WTC11 (cell line): ENCODE measurements around the gene NES. TPM values are rescaled to one million over a fixed set of nuclear protein-coding genes. Genes with fewer than 3 reads are reported as not detected.
A peak's percentile ranks its signal among the peaks of the same experiment; 100 is the strongest.

Source experiments
- ATAC-seq: fragments of 200-7000 bp; cut with Tn5 transposase; 2 replicates; pipeline ENCODE4 v1.10.0; 2021; ENCODE audit warnings: mild to moderate bottlenecking, moderate library complexity
- CTCF ChIA-PET: fragments of 300-600 bp; sonication (Branson Sonifier 250); formaldehyde crosslinking; loops from one replicate; lab custom pipeline; 2021; ENCODE audit warnings: antibody characterized with exemption; lab: Charles Lee
- POLR2A ChIA-PET: fragments of 350-600 bp; sonication (Branson Sonifier 250); formaldehyde crosslinking; loops from one replicate; lab custom pipeline; 2021; ENCODE audit warnings: antibody characterized with exemption; lab: Charles Lee
- DNase-seq: peaks from one replicate; pipeline ENCODE4 v3.0.0; 2021; ENCODE audit warnings: low spot score
- H3K27ac Mint-ChIP-seq: 2 replicates; pipeline ENCODE4 v1.8.0; 2021; ENCODE audit warnings: mixed read lengths
- H3K27me3 Mint-ChIP-seq: 2 replicates; pipeline ENCODE4 v1.8.0; 2021; ENCODE audit warnings: low read depth, mild to moderate bottlenecking, moderate library complexity, mixed read lengths
- H3K36me3 Mint-ChIP-seq: 2 replicates; pipeline ENCODE4 v1.8.0; 2021; ENCODE audit warnings: mixed read lengths
- H3K4me1 Mint-ChIP-seq: 2 replicates; pipeline ENCODE4 v1.8.0; 2022; ENCODE audit warnings: mixed read lengths
- H3K4me3 Mint-ChIP-seq: 2 replicates; pipeline ENCODE4 v1.8.0; 2021; ENCODE audit warnings: mild to moderate bottlenecking, moderate library complexity, mixed read lengths
- H3K9me3 Mint-ChIP-seq: 2 replicates; pipeline ENCODE4 v1.8.0; 2021; ENCODE audit warnings: mixed read lengths
- CREB1 ChIP-seq: sonication (generic); formaldehyde crosslinking; IDR thresholded peaks from 2 replicates; pipeline ENCODE4 v1.8.0; 2023; ENCODE audit warnings: mild to moderate bottlenecking, missing genetic modification reagents
- ELF4 ChIP-seq: sonication (generic); formaldehyde crosslinking; IDR thresholded peaks from 2 replicates; pipeline ENCODE4 v1.8.1; 2022; ENCODE audit warnings: low read depth, mild to moderate bottlenecking, moderate library complexity, missing genetic modification reagents
- ESRRA ChIP-seq: sonication (generic); formaldehyde crosslinking; IDR thresholded peaks from 2 replicates; pipeline ENCODE4 v1.8.1; 2022; ENCODE audit warnings: mild to moderate bottlenecking, missing genetic modification reagents, borderline replicate concordance
- ETV6 ChIP-seq: sonication (generic); formaldehyde crosslinking; IDR thresholded peaks from 2 replicates; pipeline ENCODE4 v1.8.1; 2022; ENCODE audit warnings: mild to moderate bottlenecking, missing genetic modification reagents
- MYBL2 ChIP-seq: sonication (generic); formaldehyde crosslinking; IDR thresholded peaks from 2 replicates; pipeline ENCODE4 v1.8.1; 2023; ENCODE audit warnings: mild to moderate bottlenecking, moderate library complexity, missing genetic modification reagents
- OVOL2 ChIP-seq: fragments of 250-450 bp; sonication (Bioruptor Pico); IDR thresholded peaks from 2 replicates; pipeline ENCODE4 v1.9.0; 2021; ENCODE audit warnings: mild to moderate bottlenecking, borderline replicate concordance
- SMAD3 ChIP-seq: sonication (generic); formaldehyde crosslinking; IDR thresholded peaks from 2 replicates; pipeline ENCODE4 v1.8.0; 2022; ENCODE audit warnings: missing genetic modification reagents, mild to moderate bottlenecking, borderline replicate concordance
- SOX15 ChIP-seq: fragments of 250-450 bp; sonication (Bioruptor Pico); IDR thresholded peaks from 2 replicates; pipeline ENCODE4 v1.9.0; 2021; ENCODE audit warnings: mild to moderate bottlenecking
- TCF7 ChIP-seq: sonication (generic); formaldehyde crosslinking; IDR thresholded peaks from 2 replicates; pipeline ENCODE4 v1.8.0; 2022; ENCODE audit warnings: mild to moderate bottlenecking, low read depth, missing genetic modification reagents, moderate library complexity
- TP53 ChIP-seq: sonication (generic); formaldehyde crosslinking; IDR thresholded peaks from 2 replicates; pipeline ENCODE4 v1.8.1; 2023; ENCODE audit warnings: mild to moderate bottlenecking, missing genetic modification reagents
- ZNF121 ChIP-seq: sonication (generic); formaldehyde crosslinking; IDR thresholded peaks from 2 replicates; pipeline ENCODE4 v1.8.0; 2023; ENCODE audit warnings: missing genetic modification reagents
- ZNF317 ChIP-seq: sonication (generic); formaldehyde crosslinking; IDR thresholded peaks from 2 replicates; pipeline ENCODE4 v1.8.1; 2023; ENCODE audit warnings: low read depth, mild to moderate bottlenecking, moderate library complexity, missing genetic modification reagents, borderline replicate concordance
- ZNF671 ChIP-seq: fragments of 250-450 bp; sonication (Bioruptor Pico); IDR thresholded peaks from 2 replicates; pipeline ENCODE4 v1.8.0; 2021; ENCODE audit warnings: mild to moderate bottlenecking
- total RNA-seq: library from RNA; stranded (reverse); gene quantifications from 3 replicates; pipeline ENCODE4 v1.2.3, GENCODE V29; 2021
- TF ChIP-seq, protein P1 (sequence below): fragments of 200-600 bp; IDR thresholded peaks from 2 replicates; pipeline ENCODE4 v1.8.0; 2022; ENCODE audit warnings: antibody characterized with exemption
- TF ChIP-seq, protein P2 (sequence below): sonication (generic); formaldehyde crosslinking; IDR thresholded peaks from 2 replicates; pipeline ENCODE4 v1.8.0; 2022; ENCODE audit warnings: mild to moderate bottlenecking, missing genetic modification reagents
- TF ChIP-seq, protein P3 (sequence below): sonication (generic); formaldehyde crosslinking; IDR thresholded peaks from 2 replicates; pipeline ENCODE4 v1.8.0; 2022; ENCODE audit warnings: mild to moderate bottlenecking, missing genetic modification reagents
- TF ChIP-seq, protein P4 (sequence below): sonication (generic); formaldehyde crosslinking; IDR thresholded peaks from 2 replicates; pipeline ENCODE4 v1.8.1; 2022; ENCODE audit warnings: low read depth, mild to moderate bottlenecking, moderate library complexity, missing genetic modification reagents, borderline replicate concordance
- TF ChIP-seq, protein P5 (sequence below): sonication (generic); formaldehyde crosslinking; IDR thresholded peaks from 2 replicates; pipeline ENCODE4 v1.8.0; 2023; ENCODE audit warnings: missing genetic modification reagents, mild to moderate bottlenecking, borderline replicate concordance

NES gene
- total RNA-seq, 1 experiment from 2014 or later: 127 TPM

DNA sequence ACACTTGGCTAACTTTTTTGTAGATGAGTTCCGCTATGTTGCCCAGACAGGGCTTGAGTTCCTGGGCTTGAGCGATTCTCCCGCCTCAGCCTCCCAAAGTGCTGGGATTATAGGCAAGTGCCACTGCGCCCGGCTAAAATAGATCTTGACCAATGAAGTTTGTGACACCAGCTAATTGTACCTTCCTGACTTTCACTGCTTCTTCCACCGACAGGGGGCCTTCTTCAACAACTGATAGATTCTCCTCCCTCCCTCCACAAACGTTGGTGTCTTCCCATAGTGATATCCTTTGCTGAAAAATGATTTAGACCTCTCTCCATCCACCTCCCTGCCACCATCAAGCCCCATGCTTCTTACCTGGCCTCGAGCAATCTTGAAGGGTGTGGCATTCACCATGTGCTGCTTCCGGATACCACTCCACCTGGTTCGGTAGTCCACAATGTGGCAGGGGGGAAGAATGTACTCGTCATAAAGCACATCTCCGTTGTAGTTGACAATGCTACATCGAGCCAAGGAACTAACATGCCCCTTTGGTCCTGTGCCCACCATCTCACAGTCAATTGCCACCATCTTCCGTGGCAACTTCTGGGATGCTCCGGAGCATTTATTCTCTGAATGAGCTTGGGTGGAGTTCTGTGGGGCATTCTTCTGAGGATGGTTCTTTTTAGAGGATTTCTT, 49.5 kb upstream of the NES start:
- ChIA-PET CTCF (interaction anchor here (0.6 to 9.5 kb wide), 74 partner anchors 9 to 439 kb away, joined by 3 to 682 read pairs (median 7); partner anchors contain the start of genes CRABP2, HAPLN2, HDGF and INSRR), POLR2A (interaction anchor here (0.6 to 5.3 kb wide), 10 partner anchors 11 to 132 kb away, joined by 3 to 57 read pairs (median 6); partner anchors contain the start of genes HDGF, INSRR, MRPL24 and NES)
- DNase-seq: peak; percentile 66
- TF ChIP-seq TP53 (CRISPR knock-in tag): no peak
- TF ChIP-seq, protein P1, sequence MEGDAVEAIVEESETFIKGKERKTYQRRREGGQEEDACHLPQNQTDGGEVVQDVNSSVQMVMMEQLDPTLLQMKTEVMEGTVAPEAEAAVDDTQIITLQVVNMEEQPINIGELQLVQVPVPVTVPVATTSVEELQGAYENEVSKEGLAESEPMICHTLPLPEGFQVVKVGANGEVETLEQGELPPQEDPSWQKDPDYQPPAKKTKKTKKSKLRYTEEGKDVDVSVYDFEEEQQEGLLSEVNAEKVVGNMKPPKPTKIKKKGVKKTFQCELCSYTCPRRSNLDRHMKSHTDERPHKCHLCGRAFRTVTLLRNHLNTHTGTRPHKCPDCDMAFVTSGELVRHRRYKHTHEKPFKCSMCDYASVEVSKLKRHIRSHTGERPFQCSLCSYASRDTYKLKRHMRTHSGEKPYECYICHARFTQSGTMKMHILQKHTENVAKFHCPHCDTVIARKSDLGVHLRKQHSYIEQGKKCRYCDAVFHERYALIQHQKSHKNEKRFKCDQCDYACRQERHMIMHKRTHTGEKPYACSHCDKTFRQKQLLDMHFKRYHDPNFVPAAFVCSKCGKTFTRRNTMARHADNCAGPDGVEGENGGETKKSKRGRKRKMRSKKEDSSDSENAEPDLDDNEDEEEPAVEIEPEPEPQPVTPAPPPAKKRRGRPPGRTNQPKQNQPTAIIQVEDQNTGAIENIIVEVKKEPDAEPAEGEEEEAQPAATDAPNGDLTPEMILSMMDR: peak; percentile 49
- no peak for TF ChIP-seq ZNF671 (CRISPR knock-in tag)
- Mint-ChIP-seq H3K4me3 (no peak overlapping the region), H3K9me3 (no peaks in the 10 kb centered on the region), H3K36me3 (peaks cover 24% of the 10 kb centered on the region), H3K27ac (no peak overlapping the region), H3K27me3 (no peaks in the 10 kb centered on the region), H3K4me1 (peaks cover 14% of the 10 kb centered on the region)
- ATAC-seq: peak; percentile 4; the same call in 1 of the 2 replicates

DNA sequence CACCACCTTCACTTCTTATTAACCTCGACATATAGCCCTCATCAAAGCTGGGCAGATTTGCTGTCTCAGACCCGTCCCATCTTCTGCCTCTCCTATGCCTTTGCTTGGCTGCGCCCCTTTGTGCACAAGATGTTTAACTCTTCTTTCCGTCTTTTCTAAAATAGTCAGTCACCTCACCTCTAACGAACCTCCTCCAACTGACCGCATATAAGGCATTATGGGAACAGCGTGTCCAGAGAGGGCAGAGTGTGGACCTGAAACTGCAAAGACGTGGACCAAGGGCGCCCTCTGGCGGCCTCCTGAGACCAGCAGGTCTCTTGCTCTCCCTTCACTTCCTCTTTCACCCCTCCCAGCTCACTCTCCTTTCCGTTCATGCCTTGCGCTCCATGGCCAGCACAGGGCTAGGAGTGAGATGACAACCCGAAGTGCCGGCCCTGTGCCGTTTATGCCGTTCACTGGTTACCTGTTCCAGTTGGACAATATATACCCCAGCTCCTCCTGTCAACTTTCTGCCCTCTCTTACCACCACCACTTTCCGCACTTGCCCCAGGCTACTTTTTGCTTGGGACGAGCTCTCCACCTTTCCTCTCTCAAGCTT, 48.6 kb upstream of the NES start:
- CTCF ChIA-PET: interaction anchor here (0.5 to 9.5 kb wide), 77 partner anchors 10 to 729 kb away, joined by 3 to 682 read pairs (median 6); partner anchors contain the start of genes CRABP2, HAPLN2, HDGF and INSRR
- Mint-ChIP-seq H3K9me3 (no peaks in the 10 kb centered on the region), H3K27me3 (no peaks in the 10 kb centered on the region), H3K4me3 (no peak overlapping the region)
- TF ChIP-seq ETV6 (peak; percentile 69; the same call in 1 of the 2 replicates), OVOL2 (CRISPR knock-in tag) (no peak)
- TF ChIP-seq, protein P2, sequence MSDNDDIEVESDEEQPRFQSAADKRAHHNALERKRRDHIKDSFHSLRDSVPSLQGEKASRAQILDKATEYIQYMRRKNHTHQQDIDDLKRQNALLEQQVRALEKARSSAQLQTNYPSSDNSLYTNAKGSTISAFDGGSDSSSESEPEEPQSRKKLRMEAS (CRISPR knock-in tag): peak; percentile 52; the same call in 1 of the 2 replicates
- TF ChIP-seq, protein P1: peak; percentile 95
- TF ChIP-seq, all 79 proteins: peak for 3
- Mint-ChIP-seq H3K4me1 (peaks cover 14% of the 10 kb centered on the region), H3K36me3 (peaks cover 28% of the 10 kb centered on the region), H3K27ac (no peak overlapping the region)
- DNase-seq (peak; percentile 90), ATAC-seq (peak; percentile 60)
- POLR2A ChIA-PET: interaction anchor here (0.6 to 5.3 kb wide), 11 partner anchors 10 to 133 kb away, joined by 3 to 57 read pairs (median 5); partner anchors contain the start of genes HDGF, INSRR, MRPL24 and NES

DNA sequence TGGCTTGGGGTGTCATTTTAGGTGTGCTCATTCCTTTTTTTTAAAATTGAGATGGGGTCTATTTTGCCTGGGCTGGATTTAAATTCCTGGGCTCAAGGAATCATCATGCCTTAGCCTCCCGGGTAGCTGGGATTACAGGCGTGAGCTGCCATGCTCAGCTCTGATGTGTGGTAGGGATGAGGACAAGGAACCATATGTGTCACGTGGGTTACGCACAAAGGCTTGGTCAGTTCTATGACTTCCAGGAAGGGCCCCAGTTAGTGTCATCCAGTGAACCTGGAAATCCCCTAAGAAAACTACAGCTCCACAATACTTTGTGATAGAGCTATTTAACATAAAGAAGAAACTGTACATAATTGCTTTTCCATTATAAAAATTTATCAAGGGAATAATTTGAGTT, 44.3 kb upstream of the NES start:
- CTCF ChIA-PET: interaction anchor here (0.7 to 25.2 kb wide), 5 partner anchors 15 to 203 kb away, joined by 3 to 1553 read pairs (median 4); no protein-coding TSS in a partner anchor
- no peaks in the 10 kb centered on the region for H3K27me3 Mint-ChIP-seq

DNA sequence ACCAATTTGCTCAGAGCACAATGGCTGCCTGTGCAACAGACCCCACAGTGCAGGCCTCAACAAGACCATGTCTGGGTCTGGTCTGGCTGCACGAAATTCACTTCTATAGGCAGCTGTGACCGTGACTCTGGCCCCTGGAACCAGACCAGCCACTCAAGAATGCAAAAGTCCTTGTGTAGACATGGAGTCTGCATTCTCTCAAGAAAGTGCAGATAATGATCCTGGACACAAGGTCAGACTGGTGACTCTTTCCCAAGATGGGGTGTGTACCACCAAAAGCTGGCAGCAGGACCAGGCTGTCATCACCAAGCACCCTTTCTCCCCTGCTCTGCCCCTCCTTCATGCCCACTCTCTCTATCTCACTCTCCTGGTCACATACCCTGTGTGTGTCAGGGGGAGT, 43.9 kb upstream of the NES start:
- ATAC-seq: no peak
- H3K27ac Mint-ChIP-seq: no peak overlapping the region
- peaks cover 12% of the 10 kb centered on the region for H3K4me1 Mint-ChIP-seq
- ChIA-PET POLR2A (interaction anchor here (0.8 kb wide), 1 partner anchor 13 kb away, joined by 3 read pairs; no protein-coding TSS in a partner anchor), CTCF (interaction anchor here (0.8 to 25.2 kb wide), 3 partner anchors 15 to 204 kb away, joined by 4 to 1553 read pairs (median 8); partner anchors contain the start of gene CRABP2)
- peaks cover 36% of the 10 kb centered on the region for H3K36me3 Mint-ChIP-seq
- H3K9me3 Mint-ChIP-seq: no peaks in the 10 kb centered on the region
- no peak for DNase-seq
- no peak overlapping the region for H3K4me3 Mint-ChIP-seq
- no peaks in the 10 kb centered on the region for H3K27me3 Mint-ChIP-seq
- TF ChIP-seq MYBL2 (CRISPR knock-in tag) (no peak), ETV6 (no peak), SMAD3 (CRISPR knock-in tag) (no peak)
- TF ChIP-seq, protein P3, sequence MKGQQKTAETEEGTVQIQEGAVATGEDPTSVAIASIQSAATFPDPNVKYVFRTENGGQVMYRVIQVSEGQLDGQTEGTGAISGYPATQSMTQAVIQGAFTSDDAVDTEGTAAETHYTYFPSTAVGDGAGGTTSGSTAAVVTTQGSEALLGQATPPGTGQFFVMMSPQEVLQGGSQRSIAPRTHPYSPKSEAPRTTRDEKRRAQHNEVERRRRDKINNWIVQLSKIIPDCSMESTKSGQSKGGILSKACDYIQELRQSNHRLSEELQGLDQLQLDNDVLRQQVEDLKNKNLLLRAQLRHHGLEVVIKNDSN (CRISPR knock-in tag): no peak
- TF ChIP-seq, protein P4, sequence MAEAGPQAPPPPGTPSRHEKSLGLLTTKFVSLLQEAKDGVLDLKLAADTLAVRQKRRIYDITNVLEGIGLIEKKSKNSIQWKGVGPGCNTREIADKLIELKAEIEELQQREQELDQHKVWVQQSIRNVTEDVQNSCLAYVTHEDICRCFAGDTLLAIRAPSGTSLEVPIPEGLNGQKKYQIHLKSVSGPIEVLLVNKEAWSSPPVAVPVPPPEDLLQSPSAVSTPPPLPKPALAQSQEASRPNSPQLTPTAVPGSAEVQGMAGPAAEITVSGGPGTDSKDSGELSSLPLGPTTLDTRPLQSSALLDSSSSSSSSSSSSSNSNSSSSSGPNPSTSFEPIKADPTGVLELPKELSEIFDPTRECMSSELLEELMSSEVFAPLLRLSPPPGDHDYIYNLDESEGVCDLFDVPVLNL: no peak
- TF ChIP-seq, protein P5, sequence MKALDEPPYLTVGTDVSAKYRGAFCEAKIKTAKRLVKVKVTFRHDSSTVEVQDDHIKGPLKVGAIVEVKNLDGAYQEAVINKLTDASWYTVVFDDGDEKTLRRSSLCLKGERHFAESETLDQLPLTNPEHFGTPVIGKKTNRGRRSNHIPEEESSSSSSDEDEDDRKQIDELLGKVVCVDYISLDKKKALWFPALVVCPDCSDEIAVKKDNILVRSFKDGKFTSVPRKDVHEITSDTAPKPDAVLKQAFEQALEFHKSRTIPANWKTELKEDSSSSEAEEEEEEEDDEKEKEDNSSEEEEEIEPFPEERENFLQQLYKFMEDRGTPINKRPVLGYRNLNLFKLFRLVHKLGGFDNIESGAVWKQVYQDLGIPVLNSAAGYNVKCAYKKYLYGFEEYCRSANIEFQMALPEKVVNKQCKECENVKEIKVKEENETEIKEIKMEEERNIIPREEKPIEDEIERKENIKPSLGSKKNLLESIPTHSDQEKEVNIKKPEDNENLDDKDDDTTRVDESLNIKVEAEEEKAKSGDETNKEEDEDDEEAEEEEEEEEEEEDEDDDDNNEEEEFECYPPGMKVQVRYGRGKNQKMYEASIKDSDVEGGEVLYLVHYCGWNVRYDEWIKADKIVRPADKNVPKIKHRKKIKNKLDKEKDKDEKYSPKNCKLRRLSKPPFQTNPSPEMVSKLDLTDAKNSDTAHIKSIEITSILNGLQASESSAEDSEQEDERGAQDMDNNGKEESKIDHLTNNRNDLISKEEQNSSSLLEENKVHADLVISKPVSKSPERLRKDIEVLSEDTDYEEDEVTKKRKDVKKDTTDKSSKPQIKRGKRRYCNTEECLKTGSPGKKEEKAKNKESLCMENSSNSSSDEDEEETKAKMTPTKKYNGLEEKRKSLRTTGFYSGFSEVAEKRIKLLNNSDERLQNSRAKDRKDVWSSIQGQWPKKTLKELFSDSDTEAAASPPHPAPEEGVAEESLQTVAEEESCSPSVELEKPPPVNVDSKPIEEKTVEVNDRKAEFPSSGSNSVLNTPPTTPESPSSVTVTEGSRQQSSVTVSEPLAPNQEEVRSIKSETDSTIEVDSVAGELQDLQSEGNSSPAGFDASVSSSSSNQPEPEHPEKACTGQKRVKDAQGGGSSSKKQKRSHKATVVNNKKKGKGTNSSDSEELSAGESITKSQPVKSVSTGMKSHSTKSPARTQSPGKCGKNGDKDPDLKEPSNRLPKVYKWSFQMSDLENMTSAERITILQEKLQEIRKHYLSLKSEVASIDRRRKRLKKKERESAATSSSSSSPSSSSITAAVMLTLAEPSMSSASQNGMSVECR: no peak

More for the DNA sequence above, 44.3 kb upstream of the NES start:
- DNase-seq (no peak), ATAC-seq (no peak)
- H3K9me3 Mint-ChIP-seq: no peaks in the 10 kb centered on the region
- H3K4me3 Mint-ChIP-seq: no peak overlapping the region
- TF ChIP-seq CREB1 (CRISPR knock-in tag) (no peak), ESRRA (CRISPR knock-in tag) (no peak), TCF7 (no peak), ZNF317 (CRISPR knock-in tag) (no peak), ELF4 (CRISPR knock-in tag) (no peak), SOX15 (no peak), ZNF121 (CRISPR knock-in tag) (no peak)
- peaks cover 12% of the 10 kb centered on the region for H3K4me1 Mint-ChIP-seq
- POLR2A ChIA-PET: interaction anchor here (0.8 kb wide), 2 partner anchors 13 to 28 kb away, joined by 3 read pairs; no protein-coding TSS in a partner anchor
- peaks cover 36% of the 10 kb centered on the region for H3K36me3 Mint-ChIP-seq
- H3K27ac Mint-ChIP-seq: no peak overlapping the region
